Activated CD4-positive, alpha-beta T cell treated with anti-CD3 and anti-CD28 coated beads, Interleukin-2, amount 50 U/mL, for 1 hour (primary cell): ENCODE measurements around the gene RASSF6.
"Not testable (repeated sequence)": the region's sequence is repeated elsewhere in the genome, so short reads cannot be mapped to it uniquely, and the experiment has no call there.

Experiments used
- DNase-seq: peaks from one replicate; pipeline ENCODE4 v3.0.0-alpha.2; 2020

The RASSF6 gene

DNA sequence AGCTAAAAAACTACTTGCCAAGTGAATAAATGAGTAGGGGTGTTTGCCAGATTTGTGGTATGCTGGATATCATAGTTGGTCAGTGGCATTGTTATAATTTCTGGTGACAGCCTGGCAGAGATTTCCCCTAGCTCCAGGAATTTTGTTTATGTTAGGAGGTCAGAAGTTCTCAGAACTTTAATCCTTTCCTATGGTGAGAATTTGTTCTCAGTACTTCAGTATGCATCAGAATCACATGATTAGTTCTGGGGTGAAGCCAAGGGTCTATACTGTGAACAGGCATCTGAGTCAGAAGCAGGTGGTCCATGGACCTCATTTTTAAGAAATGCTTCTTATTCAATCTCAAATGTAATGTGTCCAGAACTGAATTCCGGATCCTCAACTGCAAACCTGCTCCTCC lies 10.5 kb downstream of the RASSF6 start:
- DNase-seq, result no peak

DNA sequence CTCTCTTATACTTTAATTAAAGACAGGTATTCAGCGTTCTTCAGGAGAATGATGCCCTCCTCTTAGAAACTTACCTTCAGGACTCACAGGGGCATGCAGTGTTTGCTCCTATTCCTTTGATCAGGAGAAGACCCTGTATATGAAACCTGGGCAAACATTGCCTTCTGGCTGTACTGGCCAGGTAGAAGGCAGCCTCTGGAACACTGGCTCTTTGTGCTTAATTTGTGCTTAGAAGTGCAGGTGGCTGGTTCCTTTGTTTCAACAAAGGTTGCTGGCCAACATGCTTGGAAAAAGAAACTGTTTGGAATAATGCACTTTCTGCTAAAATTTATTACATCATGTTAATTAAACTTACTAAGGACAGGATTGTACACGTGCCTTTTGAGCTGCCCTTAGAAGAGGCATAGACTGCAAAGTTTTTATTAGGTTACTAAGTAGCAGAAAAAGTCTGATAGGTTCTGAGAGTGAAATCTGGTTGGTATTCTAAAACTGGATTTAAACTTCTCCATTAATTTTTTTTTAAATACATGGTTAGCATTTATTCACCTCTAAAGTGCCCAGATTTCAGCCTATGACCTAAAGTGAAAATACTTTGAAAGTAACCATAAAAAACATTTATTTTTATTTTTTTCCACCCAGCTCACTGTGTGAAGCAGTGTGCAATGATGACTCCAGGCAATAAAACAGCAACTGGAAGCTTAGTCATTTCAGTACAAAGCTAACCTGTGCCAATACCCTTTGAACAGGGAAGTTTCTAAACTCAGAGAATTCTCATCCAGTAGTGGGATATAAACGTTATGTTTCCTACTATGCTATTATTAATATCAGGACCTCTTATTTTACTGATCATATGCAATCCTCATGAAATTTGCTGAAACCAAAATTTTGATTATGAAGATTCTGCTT lies 11.3 kb downstream of the RASSF6 start:
- DNase-seq, result no peak

DNA sequence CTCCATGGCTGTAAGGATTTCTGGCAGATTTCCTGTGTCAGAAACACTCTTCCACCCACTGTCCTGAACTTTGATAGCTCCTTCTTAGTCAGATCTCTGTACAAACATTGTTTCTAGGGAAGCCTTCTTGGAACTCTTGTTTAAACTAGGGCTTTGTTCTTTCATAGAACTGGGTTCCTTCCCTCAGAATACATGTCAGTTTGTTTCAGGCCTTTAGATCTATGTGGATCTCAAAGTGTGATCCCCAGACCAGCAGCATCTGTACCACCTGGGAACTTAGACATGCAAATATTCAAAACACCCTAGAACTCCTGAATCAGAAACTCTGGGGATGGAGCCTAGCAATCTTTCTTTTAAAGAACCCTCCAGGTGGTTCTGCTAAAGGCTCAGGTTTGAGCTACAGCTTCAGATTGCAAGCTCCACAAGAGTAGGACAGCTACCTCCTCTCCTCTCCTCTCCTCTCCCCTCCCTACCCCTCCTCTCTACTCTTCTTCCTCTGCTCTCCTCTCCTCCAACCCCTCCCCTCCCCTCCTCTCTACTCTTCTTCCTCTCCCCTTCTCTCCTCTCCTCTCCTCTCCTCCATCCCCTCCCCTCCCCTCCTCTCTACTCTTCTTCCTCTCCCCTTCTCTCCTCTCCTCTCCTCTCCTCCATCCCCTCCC lies 12.7 kb downstream of the RASSF6 start:
- no peak for DNase-seq

DNA sequence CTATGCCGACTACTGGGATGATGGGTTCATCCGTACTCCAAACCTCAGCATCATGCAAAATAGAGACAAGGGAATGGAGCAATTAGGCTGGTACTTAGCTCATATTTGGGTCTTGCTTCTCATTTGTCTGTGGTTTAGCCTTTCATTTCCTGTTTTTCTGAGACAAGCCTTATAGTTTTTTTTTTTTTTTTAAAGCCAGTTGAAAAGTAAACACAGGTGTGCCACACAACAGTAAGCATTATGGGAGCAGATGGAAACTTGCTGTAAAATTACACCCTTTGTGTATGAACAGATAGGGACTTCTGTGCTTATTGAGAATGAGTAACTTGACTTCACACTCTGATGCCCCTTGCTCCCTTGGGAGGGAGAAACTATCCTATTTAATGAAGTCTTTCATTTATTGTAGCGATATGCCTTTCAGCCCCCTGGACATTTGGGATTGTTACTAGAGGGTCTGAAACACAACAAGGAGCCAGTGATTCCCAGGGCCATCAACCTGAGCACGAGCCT lies 13.7 kb downstream of the RASSF6 start:
- DNase-seq, result no peak

DNA sequence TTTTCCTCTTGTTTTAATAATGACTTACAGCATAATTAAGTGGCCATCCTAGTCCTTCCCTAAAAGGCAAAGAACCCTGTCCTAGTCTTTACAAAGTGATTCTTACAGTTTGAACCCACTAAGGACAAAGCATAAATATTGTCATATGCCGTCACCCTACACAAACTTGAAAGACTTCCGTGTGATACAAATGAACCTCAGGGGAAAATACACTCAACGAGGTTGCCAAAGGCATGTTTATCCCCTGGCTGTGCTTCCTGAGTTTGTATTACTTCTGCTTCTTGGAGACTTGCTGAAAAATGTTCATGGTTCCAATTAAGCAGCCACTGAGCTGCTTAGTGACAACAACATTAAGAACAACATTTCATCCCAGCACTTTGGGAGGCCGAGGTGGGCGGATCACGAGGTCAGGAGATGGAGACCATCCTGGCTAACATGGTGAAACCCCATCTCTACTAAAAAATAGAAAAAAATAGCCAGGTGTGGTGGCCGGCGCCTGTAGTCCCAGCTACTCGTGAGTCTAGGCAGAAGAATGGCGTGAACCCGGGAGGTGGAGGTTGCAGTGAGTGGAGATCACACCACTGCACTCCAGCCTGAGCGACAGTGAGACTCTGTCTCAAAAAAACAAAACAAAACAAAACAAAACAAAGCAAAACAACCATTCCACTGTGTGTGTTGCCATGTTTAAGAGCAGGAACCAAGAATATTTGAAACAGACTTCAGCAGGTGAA lies 16.2 kb downstream of the RASSF6 start:
- no peak for DNase-seq

DNA sequence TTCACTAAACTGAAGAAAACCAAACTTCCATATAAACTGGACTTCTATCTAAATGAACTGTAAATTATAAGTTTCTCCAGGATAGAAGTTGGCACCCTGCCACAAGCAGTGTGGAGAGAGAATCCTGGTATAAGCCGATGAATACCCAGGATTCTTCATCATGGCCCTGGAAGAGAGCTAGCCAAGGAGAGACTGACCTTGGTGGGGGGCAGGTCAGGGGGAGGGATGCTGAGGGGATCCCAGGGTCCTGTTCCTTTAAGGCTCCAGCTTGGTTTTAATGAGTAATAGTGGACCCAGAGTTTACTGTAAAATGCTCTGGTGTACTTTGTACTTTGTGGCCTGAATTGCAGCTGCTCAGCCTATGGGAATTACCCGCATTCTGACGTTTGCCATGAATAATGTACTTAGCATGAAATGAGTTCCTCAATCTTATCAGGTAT lies 16.9 kb downstream of the RASSF6 start:
- DNase-seq, result no peak

DNA sequence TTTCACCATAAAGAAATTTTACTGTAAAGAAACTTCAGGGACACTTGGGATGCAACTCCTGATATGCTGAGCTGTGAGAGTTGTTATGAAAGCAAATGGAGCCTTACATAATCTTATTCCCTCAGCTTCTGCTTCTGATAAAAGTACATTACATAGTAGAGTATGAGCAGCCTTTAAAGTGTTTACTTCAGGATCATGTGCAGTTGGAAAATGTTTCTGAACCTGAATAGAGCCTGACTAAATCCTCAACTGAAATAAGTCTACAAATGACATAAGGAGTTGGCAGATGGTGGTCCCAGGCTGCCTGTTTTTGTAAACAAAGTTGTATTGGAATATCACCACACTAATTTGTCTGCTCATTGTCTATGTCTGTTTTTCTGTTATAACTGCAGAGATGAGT lies 19.3 kb downstream of the RASSF6 start:
- no peak for DNase-seq

DNA sequence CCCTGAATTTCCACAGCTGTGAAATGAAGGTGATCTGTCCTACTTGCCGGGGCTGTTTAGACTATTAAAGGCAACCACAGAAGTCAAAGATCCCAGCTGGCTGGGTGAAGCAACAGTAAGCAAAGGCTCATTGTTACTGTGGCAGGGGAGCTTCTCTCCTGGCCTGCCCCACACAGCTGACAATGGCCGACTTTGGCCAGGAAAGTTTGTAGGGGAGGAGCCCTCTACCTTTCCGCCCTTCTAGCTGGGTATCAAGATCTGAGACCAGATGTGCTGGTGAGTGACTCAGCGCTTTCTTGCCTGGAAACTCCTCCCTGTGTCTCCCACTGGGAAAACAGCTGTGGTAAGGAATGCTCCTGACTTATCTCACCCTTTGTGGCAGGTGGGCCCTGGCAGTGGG lies 21.1 kb downstream of the RASSF6 start:
- DNase-seq, result no peak

DNA sequence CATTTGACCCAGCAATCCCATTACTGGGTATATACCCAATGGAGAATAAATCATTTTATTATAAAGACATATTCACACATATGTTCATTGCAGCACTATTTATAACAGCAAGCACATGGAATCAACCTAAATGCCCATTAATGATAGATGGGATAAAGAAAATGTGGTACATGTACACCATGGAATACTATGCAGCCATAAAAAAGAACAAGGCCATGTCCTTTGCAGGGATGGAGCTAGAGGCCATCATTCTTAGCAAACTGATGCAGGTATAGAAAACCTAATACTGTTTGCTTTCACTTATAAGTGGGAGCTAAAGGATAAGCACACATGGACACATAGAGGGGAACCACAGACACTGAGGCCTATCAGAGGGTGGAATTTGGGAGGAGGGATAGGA lies 22.6 kb downstream of the RASSF6 start:
- DNase-seq, result no peak

DNA sequence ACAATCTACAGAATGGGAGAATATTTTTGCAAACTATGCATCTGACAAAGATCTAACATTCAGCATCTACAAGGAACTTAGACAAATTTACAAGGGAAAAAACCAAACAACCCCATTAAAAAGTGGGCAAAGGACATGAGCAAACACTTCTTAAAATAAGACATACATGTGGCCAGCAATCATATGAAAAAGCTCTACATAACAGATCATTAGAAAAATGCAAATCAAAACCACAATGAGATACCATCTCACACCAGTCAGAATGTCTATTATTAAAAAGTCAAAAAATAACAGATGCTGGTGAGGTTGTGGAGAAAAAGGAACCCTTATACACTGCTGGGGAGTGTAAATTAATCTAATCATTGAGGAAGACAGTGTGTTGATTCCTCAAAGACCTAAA lies 23.1 kb downstream of the RASSF6 start:
- DNase-seq, result not testable (repeated sequence)

DNA sequence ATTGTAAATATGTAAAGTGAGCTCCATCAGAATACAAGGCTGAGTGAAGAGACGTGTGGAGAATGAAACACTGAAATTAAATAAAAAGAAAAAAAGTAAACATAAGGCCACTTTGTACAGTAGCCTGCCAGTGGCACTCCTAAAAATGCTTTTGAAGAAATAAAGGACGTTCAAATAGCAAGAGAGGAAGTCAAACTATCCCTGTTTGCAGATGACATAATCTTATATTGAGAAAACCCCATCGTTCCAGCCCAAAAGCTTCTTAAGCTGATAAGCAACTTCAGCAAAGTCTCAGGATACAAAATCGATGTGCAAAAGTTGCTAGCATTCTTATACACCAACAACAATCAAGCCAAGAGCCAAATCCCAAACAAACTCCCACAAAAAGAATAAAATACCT lies 24.2 kb downstream of the RASSF6 start:
- no peak for DNase-seq

DNA sequence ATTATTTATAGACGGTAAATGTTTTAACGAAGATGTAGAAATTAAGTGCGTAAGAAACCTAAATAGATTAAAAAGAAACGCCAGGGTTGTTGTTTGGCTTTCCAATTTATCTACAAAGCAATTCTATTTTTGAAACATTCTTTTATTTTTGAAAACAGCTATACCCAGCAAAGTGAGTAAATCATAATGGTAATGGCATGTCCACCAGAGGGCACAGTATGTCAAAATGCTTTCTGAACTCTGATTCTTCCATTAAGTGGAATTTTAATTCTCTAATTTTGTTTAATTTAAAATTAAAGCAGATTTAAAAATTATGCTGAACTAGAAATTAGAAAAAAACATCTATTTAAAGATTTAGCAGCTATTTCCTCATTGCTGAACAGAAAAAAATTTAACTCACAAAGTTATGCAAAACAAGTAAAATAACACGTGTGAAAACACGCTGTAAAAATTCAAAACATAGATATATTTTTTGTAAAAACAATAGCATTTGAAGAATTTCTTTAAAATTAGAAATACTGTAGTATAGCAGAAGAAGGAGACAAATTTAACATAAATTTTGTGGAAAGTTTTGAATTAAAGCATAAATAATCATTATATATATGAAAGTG lies 26.5 kb downstream of the RASSF6 start:
- DNase-seq, result no peak

DNA sequence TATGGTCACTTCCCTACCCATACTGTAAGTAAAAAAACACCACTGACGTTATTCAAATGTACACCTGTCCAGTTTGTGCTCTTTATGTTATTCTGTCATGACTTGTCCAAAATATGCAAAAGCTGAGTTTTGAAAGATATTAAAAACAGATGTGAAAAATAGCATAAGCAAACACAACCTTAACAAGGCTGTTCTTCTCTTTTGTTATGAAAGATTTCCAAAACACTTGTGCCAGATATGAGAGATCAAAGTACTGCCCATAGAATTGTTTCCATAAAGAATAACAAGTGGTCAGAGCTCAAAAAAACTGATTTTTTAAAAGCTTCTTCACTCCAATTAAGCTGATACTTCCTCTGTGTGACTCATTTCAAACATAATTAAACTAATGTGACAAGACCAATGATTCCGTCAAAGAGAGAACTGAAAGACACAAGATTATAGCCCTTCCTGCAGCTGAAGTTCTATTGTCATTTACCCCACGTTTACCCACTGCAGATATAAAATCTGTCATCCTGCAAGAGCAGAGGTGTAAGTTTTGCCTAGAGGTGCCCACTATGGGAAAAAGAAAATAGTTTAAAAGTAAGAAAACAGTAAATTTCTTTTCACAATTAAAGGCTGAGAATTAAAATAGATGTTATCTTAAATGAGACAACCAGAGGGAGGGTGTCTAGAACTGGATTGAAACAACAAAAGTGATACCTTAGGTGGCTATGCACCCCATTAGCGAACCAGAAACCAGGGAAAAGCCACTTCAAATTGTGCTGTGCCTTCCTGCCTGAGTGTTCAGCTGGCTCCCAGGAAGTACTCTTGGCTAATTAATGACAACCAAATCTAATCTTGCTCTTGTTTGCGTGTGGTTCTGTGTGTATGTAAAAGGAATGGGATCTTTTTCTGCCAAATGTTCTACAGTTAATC lies 30.1 kb downstream of the RASSF6 start:
- no peak for DNase-seq

DNA sequence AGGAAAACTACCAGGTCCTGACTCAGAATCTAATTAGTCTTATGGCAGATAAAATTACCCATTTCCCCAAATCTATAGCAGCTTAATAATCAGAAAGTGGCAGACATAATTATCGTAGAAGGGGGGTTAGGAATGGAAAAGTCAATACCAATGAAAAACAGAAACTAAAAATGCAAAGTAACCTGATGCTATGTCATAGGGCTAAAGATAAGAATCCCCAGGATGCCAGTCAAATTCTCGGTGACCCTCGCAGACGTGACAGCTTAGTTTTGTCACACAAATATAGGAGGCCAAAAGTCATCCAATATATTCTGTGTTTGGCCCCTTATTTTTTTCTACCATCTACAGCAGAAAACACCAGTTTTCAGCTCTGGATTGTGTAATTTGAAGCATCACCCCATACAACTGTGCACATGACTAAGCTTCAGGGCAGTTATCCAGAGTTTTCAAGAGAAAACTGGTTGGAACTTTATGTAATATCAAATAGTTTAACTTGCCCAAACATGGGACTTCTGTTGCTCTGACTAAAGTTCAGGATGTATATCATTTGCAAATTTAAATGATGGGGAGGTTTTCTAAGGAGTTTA lies 30.9 kb downstream of the RASSF6 start:
- no peak for DNase-seq

DNA sequence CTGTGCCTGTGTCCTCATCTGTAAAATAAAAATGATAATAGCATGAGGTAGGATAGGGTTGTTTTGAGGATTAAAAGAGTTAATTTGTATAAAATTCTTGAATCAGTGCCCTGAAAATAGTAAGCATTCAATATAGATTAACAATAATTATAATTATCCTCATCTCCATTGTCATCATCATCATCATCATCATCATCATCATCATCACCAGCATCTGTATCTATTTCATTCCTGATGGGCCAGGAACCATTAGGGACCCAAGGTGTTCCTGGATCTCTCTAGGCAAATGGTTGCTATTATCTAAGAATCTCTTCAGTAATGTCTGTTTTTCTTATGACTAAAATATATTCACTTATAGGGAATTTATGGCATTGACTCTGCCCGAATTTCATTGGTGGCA lies 31.6 kb downstream of the RASSF6 start:
- no peak for DNase-seq

DNA sequence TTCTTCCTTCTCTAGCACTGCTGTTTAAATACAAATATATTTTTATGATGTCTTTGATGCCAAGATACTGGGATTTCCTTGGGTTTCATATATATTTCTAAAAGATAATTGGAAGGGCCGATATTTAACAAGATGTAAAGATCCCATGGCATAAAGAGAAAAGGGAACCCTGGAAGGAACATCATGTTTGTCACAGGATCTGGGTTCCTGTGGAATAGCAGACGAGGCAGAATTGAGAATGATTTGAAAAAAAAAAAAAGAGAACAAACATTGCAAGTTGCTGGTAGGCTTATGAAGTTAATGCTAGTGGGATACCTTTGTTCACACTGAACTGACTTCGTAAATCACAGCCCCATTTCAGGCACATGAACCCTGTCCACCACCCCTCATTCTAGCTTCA lies 33.6 kb downstream of the RASSF6 start:
- DNase-seq, result no peak

DNA sequence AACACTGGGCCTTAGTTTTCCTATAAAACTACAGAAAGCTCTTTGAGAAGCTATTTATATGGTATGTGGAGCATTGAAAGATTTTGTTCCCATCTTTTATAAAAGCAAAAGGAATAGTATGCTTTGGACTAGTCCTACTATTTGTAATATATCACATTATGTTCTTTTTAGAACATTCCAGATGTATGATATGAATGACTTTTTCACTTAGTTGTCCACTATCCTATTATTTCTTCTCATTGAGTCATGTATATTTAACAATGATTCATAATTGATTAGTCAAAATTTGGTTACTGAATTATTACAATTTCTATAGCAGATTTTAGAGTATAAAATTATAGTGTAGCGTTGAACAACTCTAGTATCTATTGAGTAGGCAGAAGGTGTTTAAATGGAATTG lies 34.2 kb downstream of the RASSF6 start:
- no peak for DNase-seq

DNA sequence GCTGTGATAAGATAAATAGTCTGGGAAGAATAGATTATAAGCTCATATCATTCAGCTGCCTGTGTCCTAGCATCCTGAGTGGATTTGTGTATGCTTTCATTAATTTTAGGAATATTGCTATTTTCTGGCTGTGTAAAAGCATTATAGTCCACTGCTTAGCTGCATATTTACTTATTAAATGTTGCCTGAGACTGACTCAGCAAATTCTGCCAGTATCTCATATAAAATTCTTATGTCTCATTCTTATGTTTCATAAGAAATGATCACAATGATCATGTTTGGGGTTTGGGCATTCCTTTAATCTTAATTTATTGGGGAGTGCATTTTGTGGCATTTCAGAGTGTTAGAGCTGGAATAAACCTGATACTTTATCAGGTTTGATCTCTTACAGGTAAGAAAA lies 34.9 kb downstream of the RASSF6 start:
- DNase-seq, result no peak

DNA sequence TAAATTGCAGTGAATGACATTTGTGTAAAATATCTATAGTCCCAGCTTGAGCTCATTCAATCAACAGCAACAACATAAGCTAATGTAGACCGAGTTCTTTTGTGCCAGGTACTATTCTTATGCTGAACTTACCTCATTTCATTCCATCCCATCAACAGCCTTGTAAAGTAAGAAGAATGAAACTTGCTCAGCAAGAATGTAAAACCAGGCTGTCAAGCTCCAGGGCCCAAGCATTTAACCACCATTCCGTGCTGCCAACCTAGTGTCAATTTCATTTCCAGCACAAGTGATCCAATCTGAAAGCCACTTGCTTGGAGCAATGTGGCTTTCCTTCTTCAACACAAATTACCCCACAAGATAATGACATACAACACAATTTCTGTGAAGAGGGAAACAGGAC lies 36.6 kb downstream of the RASSF6 start:
- no peak for DNase-seq

DNA sequence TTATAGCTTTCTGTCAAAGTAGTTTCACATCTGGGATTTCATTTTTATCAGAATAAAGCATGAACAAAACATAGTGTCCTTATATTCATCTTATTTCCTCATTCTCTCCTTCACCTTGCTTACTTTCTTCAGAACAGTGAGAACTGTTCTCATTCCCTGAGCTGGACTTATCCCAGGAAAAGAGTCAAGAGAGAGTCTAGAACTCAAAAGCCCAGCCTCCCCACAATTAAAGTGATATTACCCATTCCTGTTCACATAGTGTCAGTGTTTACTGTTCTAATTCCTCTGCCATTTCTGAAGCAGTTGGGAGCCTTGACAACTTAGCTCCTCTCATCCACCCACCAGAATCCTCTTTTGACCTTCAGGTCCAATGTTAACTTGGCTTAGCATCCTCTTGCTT lies 42.9 kb downstream of the RASSF6 start:
- DNase-seq, result no peak

DNA sequence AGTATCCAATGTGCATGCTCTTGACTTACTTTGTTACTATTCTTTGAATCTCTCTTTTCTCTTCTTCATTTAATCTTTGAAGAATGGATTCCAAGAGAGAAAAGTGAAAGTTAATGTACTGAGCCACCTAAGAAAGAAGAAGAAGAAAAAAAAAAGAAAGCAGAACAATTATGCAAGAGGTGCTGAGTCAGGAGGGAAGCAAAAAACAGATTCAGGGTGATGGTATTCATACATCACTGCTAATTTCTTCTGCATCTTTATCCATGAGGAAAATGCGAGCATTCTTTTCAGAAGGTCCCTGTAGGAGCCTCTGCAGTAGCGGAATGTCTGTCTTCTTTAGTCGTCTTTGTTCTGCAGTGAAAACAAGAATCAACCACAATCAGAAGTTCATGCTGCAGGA lies 43.9 kb downstream of the RASSF6 start:
- no peak for DNase-seq

DNA sequence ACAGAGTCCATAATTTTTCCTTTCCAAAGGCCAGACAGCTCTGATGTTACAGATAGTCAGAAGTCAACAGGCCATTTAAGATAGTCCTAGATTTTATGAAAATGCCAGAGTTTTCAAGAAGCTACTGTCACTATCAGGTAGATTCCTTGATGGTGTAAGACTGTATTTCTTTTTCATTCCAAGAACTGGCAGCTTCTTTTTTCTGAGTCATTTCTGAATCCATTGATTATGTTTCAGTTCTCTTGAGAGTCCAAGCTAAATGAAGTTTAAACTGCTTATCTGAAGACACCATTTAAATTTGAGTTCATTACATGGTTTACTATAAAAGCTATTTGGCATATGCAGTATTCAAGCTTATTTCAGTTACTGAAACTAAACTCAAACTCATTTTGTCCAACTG lies 44.6 kb downstream of the RASSF6 start:
- DNase-seq, result no peak
